HepG2 (cell line): ENCODE measurements around the gene OPTN. TPM values are rescaled to one million over a fixed set of nuclear protein-coding genes. Genes with fewer than 3 reads are reported as not detected.
"Not testable (repeated sequence)": the region's sequence is repeated elsewhere in the genome, so short reads cannot be mapped to it uniquely, and the experiment has no call there.

Experiments
- ATAC-seq: fragments of 200-7000 bp; cut with Tn5 transposase; 3 replicates; pipeline ENCODE4 v1.9.1; 2020; ENCODE audit warnings: mild to moderate bottlenecking, moderate library complexity
- BruUV-seq: library from RNA; stranded (reverse); fragments of 400-500 nt; replicated peaks from 2 replicates; lab custom pipeline; 2021; lab: Mats Ljungman, UMichigan
- CTCF ChIA-PET: fragments of 300-600 bp; formaldehyde crosslinking; extraction: SDS; loops from one replicate; lab custom pipeline; 2021; ENCODE audit warnings: low total read pairs, inconsistent platforms, low intra/inter-chr PET ratio; lab: Yijun Ruan, JAX
- POLR2A ChIA-PET: fragments of 350-600 bp; sonication (Branson Sonifier 250); formaldehyde crosslinking; loops from one replicate; lab custom pipeline; 2020; ENCODE audit warnings: antibody characterized with exemption, inconsistent platforms; lab: Yijun Ruan, JAX
- DNase-seq: peaks from one replicate; pipeline ENCODE4 v3.0.0-alpha.2; 2015; ENCODE audit warnings: low spot score
- FAIRE-seq: peaks from 3 replicates; lab custom pipeline; 2011; peaks lifted over from hg19 to GRCh38; lab: Jason Lieb, UNC
- H2AFZ ChIP-seq: one replicate; pipeline ENCODE4 v1.6.1; 2011; ENCODE audit warnings: low read length, inconsistent platforms
- H3K27ac ChIP-seq: fragments of 300-600 bp; 3 replicates; pipeline ENCODE4 v1.8.0; 2011; ENCODE audit warnings: mixed run types, mild to moderate bottlenecking, mixed read lengths, low read length, inconsistent platforms; ENCODE audit not compliant: insufficient read depth; ENCODE audit errors: extremely low read length
- H3K27me3 ChIP-seq, 2 experiments: fragments of 200-600 bp in 1 of 2; 2 replicates in 1 of 2; 3 replicates in 1 of 2; pipeline versions ENCODE4 v1.6.0 to v1.8.0; 2011; ENCODE audit warnings: low read length in 2 of 2, mild to moderate bottlenecking in 2 of 2, moderate library complexity in 2 of 2, inconsistent platforms in 1 of 2; ENCODE audit not compliant: insufficient read depth in 2 of 2, control insufficient read depth in 1 of 2
- H3K36me3 ChIP-seq, 2 experiments: fragments of 200-600 bp in 1 of 2; replicated peaks in 1 of 2; 2 replicates in 1 of 2; 3 replicates in 1 of 2; pipeline versions ENCODE4 v1.5.1 to v1.8.0; 2011; ENCODE audit warnings: low read length in 2 of 2, inconsistent platforms in 1 of 2; ENCODE audit not compliant: insufficient read depth in 2 of 2, control insufficient read depth in 1 of 2
- H3K4me1 ChIP-seq: 2 replicates; pipeline ENCODE4 v1.5.1; 2012; ENCODE audit warnings: low read length, inconsistent platforms; ENCODE audit not compliant: insufficient read depth
- H3K4me2 ChIP-seq: 2 replicates; pipeline ENCODE4 v1.6.0; 2011; ENCODE audit warnings: low read depth, low read length, inconsistent platforms
- H3K4me3 ChIP-seq, 3 experiments: fragments of 200-600 bp in 1 of 3; sonication (generic), shearing (Covaris generic) in 1 of 3; replicated peaks in 1 of 3; 2 replicates each; pipeline ENCODE4 v1.5.1; 2011 to 2016; ENCODE audit warnings: low read length in 3 of 3, inconsistent platforms in 2 of 3, low read depth in 2 of 3, mild to moderate bottlenecking in 2 of 3, control low read depth in 1 of 3, mixed read lengths in 1 of 3; ENCODE audit not compliant: insufficient read depth in 1 of 3
- H3K79me2 ChIP-seq: one replicate; pipeline ENCODE4 v1.6.1; 2011; ENCODE audit warnings: low read length, inconsistent platforms; ENCODE audit not compliant: insufficient read depth
- H3K9ac ChIP-seq: 2 replicates; pipeline ENCODE4 v1.6.0; 2011; ENCODE audit warnings: mild to moderate bottlenecking, low read depth, low read length, inconsistent platforms; ENCODE audit not compliant: insufficient read depth
- H3K9me3 ChIP-seq: 2 replicates; pipeline ENCODE4 v1.5.1; 2012; ENCODE audit warnings: mild to moderate bottlenecking, low read length
- H4K20me1 ChIP-seq: 2 replicates; pipeline ENCODE4 v1.6.0; 2011; ENCODE audit warnings: inconsistent platforms, mild to moderate bottlenecking, low read length, moderate library complexity; ENCODE audit not compliant: insufficient read depth
- ARNTL ChIP-seq: sonication (generic); formaldehyde crosslinking; IDR thresholded peaks from 2 replicates; pipeline ENCODE4 v1.4.0; 2020; ENCODE audit warnings: mild to moderate bottlenecking, missing genetic modification reagents
- ATRX ChIP-seq: sonication (generic); formaldehyde crosslinking; IDR thresholded peaks from 2 replicates; pipeline ENCODE4 v1.4.0; 2020; ENCODE audit warnings: missing genetic modification reagents, borderline replicate concordance
- FOXA1 ChIP-seq, 2 experiments: fragments of 450-650 bp in 1 of 2; sonication (generic) in 1 of 2; formaldehyde crosslinking in 1 of 2; IDR thresholded peaks; 2 replicates each; pipeline versions ENCODE4 v1.4.0 to v1.6.1; 2016 to 2020; ENCODE audit warnings: missing genetic modification reagents in 1 of 2
- GABPA ChIP-seq, 2 experiments: IDR thresholded peaks; 2 replicates each; pipeline ENCODE4 v1.6.1; 2011 to 2016; ENCODE audit warnings: low read depth in 2 of 2, low read length in 1 of 2, missing biosample characterization in 1 of 2, missing genetic modification characterization in 1 of 2
- GATAD2A ChIP-seq: IDR thresholded peaks from 2 replicates; pipeline ENCODE4 v1.6.1; 2016
- KLF6 ChIP-seq: IDR thresholded peaks from 2 replicates; pipeline ENCODE4 v1.8.0; 2016; ENCODE audit warnings: missing biosample characterization, missing genetic modification reagents
- MED8 ChIP-seq: sonication (generic); formaldehyde crosslinking; IDR thresholded peaks from 2 replicates; pipeline ENCODE4 v1.8.1; 2023; ENCODE audit warnings: mild to moderate bottlenecking, missing genetic modification reagents; ENCODE audit not compliant: insufficient replicate concordance
- SPEN ChIP-seq: sonication (generic); formaldehyde crosslinking; IDR thresholded peaks from 2 replicates; pipeline ENCODE4 v1.5.1; 2020; ENCODE audit warnings: low read depth, mild to moderate bottlenecking, missing genetic modification reagents
- TGIF2 ChIP-seq: IDR thresholded peaks from 2 replicates; pipeline ENCODE4 v1.6.1; 2016; ENCODE audit warnings: control low read depth, missing compliant biosample characterization
- ZNF496 ChIP-seq: sonication (generic); formaldehyde crosslinking; IDR thresholded peaks from 2 replicates; pipeline ENCODE4 v1.8.1; 2023; ENCODE audit warnings: mild to moderate bottlenecking, moderate library complexity, missing genetic modification reagents; ENCODE audit not compliant: insufficient replicate concordance
- ZNF550 ChIP-seq: sonication (generic); formaldehyde crosslinking; IDR thresholded peaks from 2 replicates; pipeline ENCODE4 v1.4.0; 2020; ENCODE audit warnings: mild to moderate bottlenecking, missing genetic modification reagents, borderline replicate concordance
- WGBS: methylation state at CpG from one replicate; pipeline ENCODE4 v1.1.6; 2017; ENCODE audit warnings: low lambda C conversion rate; 5-methylcytosine and 5-hydroxymethylcytosine counted together
- in situ Hi-C: cut with HindIII; loops from 2 replicates; pipeline ENCODE4 v1.10.0; 2017; ENCODE audit warnings: low pct_unique_long_range_greater_than_20kb; ENCODE audit not compliant: extremely low pct_ligation_motif_present
- intact Hi-C: fragments of 100-400 bp; cut with micrococcal nuclease; formaldehyde crosslinking; loops from one replicate; pipeline ENCODE4 v1.10.0; 2022; ENCODE audit not compliant: unreplicated experiment
- polyA plus RNA-seq, 8 experiments: library from polyadenylated mRNA; depleted of rRNA in 3 of 8; stranded (reverse) in 7 of 8; unstranded in 1 of 8; fragments of >200 nt; fragmentation: Illumina TruSeq in 4 of 8; extraction: Trizol in 4 of 8; gene quantifications; 2 replicates each; pipeline versions ENCODE4 v1.2.1 to v1.2.3, GENCODE V29; 2011 to 2016; ENCODE audit warnings: low read depth in 4 of 8, missing spikeins in 1 of 8, mixed read lengths in 1 of 8; ENCODE audit not compliant: insufficient read depth in 1 of 8
- total RNA-seq, 5 experiments: library from RNA; depleted of rRNA; stranded (reverse); fragments of >200 nt; fragmentation: Illumina TruSeq; extraction: Trizol; gene quantifications; 2 replicates each; pipeline ENCODE4 v1.2.3, GENCODE V29; 2016; ENCODE audit warnings: low read depth in 1 of 5
- TF ChIP-seq, protein P1 (sequence below): sonication (generic); formaldehyde crosslinking; IDR thresholded peaks from 2 replicates; pipeline ENCODE4 v1.4.0; 2020; ENCODE audit warnings: missing genetic modification reagents, mild to moderate bottlenecking, borderline replicate concordance
- TF ChIP-seq, protein P2 (sequence below): sonication (generic); formaldehyde crosslinking; IDR thresholded peaks from 2 replicates; pipeline ENCODE4 v1.9.0; 2021; ENCODE audit warnings: missing genetic modification reagents, borderline replicate concordance

Gene OPTN
- total and polyA plus RNA-seq, 2 of the 13 experiments (the other 11 are each of a cell fraction or from before 2014, with no cell fraction given) = 13.4 to 46.6 TPM

DNA sequence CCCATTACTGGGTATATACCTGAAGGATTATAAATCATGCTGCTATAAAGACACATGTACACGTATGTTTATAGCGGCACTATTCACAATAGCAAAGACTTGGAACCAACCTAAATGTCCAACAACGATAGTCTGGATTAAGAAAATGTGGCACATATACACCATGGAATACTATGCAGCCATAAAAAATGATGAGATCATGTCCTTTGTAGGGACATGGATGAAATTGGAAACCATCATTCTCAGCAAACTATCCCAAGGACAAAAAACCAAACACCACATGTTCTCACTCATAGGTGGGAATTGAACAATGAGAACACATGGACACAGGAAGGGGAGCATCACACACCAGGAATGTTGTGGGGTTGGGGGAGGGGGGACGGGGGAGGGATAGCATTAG lies 55.9 kb downstream of the OPTN start:
- H3K4me2 ChIP-seq, H3K4me1 ChIP-seq, H3K9me3 ChIP-seq, H3K27ac ChIP-seq, DNase-seq, H3K27me3 ChIP-seq, CTCF ChIA-PET, BruUV-seq, ATAC-seq, H3K4me3 ChIP-seq, H4K20me1 ChIP-seq, H3K79me2 ChIP-seq, H3K9ac ChIP-seq, POLR2A ChIA-PET, FAIRE-seq, H3K36me3 ChIP-seq, H2AFZ ChIP-seq, intact Hi-C loops, in situ Hi-C loops: not testable (repeated sequence)
- WGBS = 44% methylated on average over 4 of the region's 4 CpGs

DNA sequence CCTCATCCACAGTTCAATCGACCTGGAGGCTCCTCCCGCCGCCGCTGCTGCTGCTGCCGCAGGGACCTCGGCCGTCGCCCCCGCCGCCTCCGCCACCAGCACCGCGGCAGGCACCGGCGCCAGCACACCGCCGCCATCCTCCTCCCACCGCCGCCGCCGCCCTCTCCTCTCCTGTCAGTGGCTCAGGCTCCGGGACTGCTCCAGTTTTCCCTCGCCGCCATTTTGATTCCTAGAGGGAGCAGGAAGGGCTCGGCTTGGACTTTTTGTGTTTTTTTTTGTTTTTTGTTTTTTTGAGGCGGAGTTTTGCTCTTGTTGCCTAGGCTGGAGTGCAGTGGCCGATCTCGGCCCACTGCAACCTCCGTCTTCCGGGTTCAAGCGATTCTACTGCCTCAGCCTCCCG lies 58.4 kb downstream of the OPTN start:
- H3K79me2 ChIP-seq = peaks cover 9% of the 10 kb centered on the region
- BruUV-seq = no TSS peak
- H3K9me3 ChIP-seq = no peaks in the 10 kb centered on the region
- CTCF ChIA-PET = no interaction called here
- no peak overlapping the region for H3K4me3 ChIP-seq
- in situ Hi-C loops = no loop called here
- FAIRE-seq (no peak), ATAC-seq (no peak), DNase-seq (no peak)
- H3K4me1 ChIP-seq = peaks cover 23% of the 10 kb centered on the region
- no peak overlapping the region for H3K4me2 ChIP-seq
- H3K9ac ChIP-seq = no peak overlapping the region
- intact Hi-C loops = no loop called here
- POLR2A ChIA-PET = no interaction called here
- H3K27me3 ChIP-seq = 0 out of 5 replicates have a peak, but pooled peaks cover 0 to 4% of the 10 kb centered on the region in 2 experiments
- H3K36me3 ChIP-seq = no peaks in the 10 kb centered on the region
- H2AFZ ChIP-seq = no peak overlapping the region
- no peak overlapping the region for H3K27ac ChIP-seq
- 89% methylated on average over 31 of the region's 32 CpGs for WGBS
- no peaks in the 10 kb centered on the region for H4K20me1 ChIP-seq
- TF ChIP-seq FOXA1 (IDR thresholded peaks at IDR 0.05) (no peak), FOXA1 (CRISPR knock-in tag; IDR thresholded peaks at IDR 0.05) (no peak), TGIF2 (CRISPR knock-in tag) (no peak), ARNTL (CRISPR knock-in tag) (no peak), KLF6 (CRISPR knock-in tag) (no peak), ZNF496 (no peak), ZNF550 (no peak), MED8 (CRISPR knock-in tag) (no peak), ATRX (no peak), SPEN (CRISPR knock-in tag) (no peak), GABPA (IDR thresholded peaks at IDR 0.05; ENCODE audit: low read depth, low read length) (no peak), GABPA (CRISPR knock-in tag; IDR thresholded peaks at IDR 0.05; ENCODE audit: low read depth) (no peak), GATAD2A (CRISPR knock-in tag) (no peak)
- TF ChIP-seq, protein P1, sequence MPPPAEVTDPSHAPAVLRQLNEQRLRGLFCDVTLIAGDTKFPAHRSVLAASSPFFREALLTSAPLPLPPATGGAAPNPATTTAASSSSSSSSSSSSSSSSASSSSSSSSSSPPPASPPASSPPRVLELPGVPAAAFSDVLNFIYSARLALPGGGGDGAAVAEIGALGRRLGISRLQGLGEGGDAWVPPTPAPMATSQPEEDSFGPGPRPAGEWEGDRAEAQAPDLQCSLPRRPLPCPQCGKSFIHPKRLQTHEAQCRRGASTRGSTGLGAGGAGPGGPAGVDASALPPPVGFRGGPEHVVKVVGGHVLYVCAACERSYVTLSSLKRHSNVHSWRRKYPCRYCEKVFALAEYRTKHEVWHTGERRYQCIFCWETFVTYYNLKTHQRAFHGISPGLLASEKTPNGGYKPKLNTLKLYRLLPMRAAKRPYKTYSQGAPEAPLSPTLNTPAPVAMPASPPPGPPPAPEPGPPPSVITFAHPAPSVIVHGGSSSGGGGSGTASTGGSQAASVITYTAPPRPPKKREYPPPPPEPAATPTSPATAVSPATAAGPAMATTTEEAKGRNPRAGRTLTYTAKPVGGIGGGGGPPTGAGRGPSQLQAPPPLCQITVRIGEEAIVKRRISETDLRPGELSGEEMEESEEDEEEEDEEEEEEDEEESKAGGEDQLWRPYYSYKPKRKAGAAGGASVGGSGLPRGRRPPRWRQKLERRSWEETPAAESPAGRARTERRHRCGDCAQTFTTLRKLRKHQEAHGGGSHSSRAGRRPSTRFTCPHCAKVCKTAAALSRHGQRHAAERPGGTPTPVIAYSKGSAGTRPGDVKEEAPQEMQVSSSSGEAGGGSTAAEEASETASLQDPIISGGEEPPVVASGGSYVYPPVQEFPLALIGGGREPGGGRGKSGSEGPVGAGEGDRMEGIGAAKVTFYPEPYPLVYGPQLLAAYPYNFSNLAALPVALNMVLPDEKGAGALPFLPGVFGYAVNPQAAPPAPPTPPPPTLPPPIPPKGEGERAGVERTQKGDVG (CRISPR knock-in tag) = no peak
- TF ChIP-seq, protein P2, sequence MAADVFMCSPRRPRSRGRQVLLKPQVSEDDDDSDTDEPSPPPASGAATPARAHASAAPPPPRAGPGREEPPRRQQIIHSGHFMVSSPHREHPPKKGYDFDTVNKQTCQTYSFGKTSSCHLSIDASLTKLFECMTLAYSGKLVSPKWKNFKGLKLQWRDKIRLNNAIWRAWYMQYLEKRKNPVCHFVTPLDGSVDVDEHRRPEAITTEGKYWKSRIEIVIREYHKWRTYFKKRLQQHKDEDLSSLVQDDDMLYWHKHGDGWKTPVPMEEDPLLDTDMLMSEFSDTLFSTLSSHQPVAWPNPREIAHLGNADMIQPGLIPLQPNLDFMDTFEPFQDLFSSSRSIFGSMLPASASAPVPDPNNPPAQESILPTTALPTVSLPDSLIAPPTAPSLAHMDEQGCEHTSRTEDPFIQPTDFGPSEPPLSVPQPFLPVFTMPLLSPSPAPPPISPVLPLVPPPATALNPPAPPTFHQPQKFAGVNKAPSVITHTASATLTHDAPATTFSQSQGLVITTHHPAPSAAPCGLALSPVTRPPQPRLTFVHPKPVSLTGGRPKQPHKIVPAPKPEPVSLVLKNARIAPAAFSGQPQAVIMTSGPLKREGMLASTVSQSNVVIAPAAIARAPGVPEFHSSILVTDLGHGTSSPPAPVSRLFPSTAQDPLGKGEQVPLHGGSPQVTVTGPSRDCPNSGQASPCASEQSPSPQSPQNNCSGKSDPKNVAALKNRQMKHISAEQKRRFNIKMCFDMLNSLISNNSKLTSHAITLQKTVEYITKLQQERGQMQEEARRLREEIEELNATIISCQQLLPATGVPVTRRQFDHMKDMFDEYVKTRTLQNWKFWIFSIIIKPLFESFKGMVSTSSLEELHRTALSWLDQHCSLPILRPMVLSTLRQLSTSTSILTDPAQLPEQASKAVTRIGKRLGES (CRISPR knock-in tag) = no peak
